Measurements from ENCODE around the gene BRD2. TPM values are rescaled to one million over a fixed set of nuclear protein-coding genes. Genes with fewer than 3 reads are reported as not detected.

The BRD2 gene
- total RNA-seq, 2 donors from 2014 or later = 125 to 129 TPM

DNA sequence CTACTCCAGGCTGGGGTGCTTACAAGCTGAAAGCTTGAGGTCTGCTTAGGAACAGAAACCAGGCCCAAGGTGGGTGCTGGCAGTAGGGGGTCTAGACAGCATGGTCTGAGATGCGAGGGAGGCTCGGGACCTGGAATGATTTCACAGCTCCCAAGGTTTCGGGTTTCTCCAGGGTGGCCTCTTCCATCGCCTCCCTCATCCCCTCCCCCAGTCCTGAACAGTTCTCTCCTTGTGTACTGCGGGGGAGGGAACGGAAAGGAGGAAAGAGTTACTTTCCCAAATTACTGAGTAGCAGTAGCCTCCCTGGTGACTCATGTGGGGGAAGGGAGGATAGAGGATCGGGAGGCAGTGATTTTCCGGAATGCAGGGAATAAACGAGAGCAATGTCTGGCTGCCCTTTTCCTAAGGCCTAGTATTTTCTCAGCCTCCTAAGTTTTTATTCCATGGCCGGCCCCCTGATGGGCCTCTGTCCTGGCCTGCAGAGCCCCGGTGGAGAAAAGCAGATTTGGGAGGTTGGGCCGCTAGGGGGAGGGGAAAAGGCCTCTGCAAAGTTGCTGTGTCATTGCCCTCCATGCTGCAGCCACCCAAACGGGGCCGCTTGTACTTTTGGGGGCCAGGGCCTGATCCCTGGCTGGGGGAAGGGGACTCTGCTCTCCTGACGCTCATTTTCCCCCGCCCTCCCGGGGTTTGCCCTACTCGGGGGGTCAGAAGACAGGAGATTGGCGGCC lies 1.5 kb downstream of the BRD2 start:
- intact Hi-C loops (cut with DNase I) = no loop called here
- DNase-seq (ENCODE audit: low spot score) = peak; percentile 89

DNA sequence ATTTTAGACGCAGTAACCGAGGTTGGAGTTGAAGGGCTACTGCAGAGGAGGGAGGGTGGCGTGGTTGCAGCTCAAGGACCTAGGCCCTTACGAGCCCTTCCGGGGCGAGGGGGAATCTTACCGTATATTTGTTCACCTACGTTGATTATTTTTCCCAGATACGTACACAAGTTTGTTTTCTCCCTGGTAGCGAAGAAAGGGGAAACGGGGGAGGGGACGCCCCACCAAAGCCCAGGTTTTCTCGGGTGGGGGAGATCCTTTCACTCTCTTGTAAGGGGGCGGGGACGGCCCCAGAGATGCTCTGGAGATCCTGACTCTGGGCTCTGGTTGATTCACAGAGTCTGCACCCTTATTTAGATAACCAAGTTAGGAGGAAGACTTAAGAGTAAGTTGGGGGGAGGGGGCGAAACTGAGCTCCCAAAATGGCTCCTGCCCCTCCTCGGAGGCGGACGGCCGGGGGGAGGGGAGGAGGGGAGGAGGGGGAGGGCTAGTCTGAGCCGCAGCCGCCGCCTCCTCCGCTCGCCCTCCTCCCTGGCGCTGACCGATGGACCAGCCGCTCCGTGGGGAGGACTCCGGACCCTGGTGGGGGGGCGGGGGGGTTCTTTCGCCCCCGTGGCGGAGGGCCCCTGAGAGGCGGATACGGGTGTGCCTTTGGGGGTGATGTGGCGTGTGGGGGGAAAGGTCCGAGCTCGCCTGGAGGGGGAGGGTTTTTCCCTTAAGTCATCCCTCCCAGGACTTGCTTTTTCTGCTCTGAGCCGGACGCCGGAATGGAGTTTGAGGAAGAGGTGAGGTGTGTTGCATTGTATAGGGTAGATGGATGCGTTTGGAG lies 2.2 kb downstream of the BRD2 start:
- DNase-seq (ENCODE audit: low spot score) = peak; percentile 97
- intact Hi-C loops (cut with DNase I) = no loop called here

DNA sequence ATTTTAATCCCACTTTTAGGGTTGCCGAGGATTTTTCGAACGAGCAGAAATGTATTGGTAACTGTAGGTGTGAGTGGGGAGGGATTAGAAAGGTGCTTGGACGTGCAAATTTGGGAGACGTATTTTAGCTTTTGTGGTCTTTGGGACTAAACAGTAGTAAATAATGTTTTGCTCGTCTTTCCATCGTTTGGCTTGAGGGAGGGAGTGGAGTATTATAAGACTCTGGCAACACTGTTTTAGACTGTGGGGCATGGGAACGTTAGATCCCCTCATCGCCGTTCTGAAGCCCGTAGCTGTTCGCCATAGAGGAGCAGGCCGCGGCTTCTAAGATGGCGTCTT lies 2.8 kb downstream of the BRD2 start:
- intact Hi-C loops (cut with DNase I) = no loop called here

DNA sequence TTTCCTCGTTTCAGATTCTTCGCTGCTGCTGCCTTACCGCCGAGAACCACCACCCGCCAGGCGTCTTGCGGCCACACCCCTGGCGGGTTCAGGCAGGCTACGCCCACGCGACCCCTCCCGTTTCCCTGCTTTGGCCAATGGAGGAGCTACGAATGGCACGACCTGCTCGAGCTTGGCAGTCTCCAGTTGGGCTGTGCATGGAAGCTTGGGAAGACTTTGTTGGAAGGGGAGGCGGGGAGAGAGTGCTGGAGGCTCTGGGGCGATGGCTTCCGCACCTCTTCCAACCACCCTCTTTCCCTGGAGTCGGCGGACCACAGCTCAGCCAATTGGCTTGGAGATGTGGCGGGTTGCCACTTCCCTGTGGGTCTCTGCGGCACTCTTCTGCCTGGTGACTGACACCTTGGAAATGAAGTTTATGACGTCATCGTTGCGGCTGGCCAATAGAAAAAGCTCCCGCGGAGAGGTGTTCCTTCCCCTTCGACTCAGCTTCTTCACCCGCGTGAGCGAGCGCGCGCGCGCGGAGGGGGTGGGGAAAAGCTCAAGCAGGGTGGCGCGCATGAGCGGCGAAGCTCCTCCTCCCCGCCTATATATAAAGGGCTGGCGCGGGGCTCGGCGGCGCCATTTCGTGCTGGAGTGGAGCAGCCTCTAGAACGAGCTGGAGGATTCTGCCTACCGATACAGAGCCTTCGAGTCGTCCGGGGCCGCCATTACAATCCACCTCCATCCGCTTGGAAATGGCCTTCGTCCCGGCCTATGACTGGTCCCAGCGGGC lies 3.4 kb downstream of the BRD2 start:
- intact Hi-C loops (cut with DNase I) = no loop called here
- DNase-seq (ENCODE audit: low spot score) = peak; percentile 100

More for the DNA sequence above, 2.8 kb downstream of the BRD2 start:
- no peak for DNase-seq (ENCODE audit: low spot score)

DNA sequence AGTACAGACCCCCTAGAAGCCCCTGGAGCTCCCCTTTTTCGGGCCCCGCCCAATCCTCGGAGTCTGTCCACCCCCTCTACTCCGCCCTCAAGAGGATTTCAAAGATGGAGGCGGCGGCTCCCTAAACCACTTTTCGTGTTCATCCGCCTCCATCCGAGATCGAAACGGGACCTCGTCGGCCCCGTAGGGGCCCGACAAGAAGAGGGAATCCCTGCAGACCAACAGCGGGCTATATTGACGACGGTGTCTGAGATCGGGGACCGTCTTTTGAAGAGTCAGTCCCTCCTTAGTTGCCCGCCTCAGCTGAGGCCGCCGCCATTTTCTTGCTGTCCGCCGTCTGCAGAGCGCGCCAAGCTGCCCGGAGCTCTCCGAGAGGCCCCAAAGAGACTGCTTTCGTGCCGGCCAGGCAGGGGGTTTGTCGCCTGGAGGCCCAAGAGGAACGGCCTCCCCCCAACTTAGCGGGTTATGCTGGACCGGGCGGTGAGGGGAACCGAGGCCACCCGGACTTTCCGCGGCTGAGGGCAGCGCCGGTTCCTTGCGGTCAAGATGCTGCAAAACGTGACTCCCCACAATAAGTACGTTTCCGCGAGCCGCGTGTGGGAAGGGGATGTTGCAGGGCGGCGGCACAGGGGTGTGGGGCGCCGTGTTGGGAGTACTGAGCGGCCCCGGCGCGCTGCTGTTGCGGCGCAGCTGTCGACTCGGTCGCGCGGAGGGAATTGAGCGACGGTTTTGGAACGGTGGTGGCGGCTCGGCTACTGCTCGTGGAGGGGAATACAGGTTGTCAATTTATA lies 4.2 kb downstream of the BRD2 start:
- DNase-seq (ENCODE audit: low spot score) = peak; percentile 88
- intact Hi-C loops (cut with DNase I) = no loop called here

DNA sequence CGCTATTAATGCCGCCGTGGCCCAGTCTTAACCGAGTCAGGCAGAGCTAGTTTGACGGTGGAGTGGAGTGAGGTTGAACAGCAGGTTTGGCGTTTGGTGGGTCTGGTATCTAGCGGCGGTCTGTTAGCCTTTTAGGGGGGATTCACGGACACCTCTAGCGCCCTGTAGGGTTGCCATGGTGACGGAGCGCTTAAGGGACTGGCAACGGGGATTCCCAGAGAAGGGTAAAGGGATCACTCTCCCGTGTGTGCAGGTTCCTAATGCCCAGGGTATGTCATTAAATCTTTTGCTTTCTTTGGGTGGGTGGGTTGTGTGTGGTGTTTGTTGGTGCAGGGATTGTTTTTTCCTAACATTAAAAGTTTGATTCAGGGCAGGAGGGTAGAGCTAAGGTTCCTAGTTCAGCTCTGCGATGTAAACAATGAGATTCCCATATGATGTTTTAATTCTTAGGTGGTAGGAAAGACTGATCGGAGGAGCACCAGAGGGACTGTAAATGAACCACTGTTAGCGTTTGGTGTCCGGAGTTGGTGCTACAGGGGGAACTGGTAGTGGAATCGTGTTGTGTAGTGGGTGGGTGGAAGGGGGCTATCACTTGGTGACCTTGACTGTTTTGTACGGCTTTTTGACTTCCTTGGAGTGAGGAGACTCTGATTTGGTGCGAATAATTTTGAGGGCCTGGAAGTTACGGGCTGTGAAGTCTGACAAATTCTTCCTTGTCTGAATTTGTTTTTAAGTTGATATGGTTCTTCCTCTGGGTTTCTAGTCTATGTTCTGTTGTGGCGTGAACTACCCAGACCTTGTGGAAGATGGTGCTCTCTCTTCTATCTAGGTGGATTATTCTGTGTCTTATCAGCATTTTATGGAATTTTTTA lies 5.0 kb downstream of the BRD2 start:
- no peak for DNase-seq (ENCODE audit: low spot score)
- intact Hi-C loops (cut with DNase I) = no loop called here

DNA sequence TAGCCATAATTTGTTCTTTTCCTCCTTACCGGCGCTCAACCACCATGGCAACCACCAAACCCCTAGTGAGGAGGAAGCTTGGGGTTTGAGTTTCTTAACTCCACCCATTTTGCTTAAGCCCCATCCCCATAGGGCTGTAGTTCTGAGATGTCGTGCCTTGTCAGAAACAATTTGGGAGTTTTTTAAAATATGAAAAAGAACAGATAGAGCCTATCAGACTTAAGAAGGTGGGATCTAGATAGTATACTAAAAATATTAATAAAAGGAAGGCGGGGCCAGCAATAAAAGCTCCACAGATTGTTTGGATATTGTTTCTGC lies 5.6 kb downstream of the BRD2 start:
- intact Hi-C loops (cut with DNase I) = no loop called here

DNA sequence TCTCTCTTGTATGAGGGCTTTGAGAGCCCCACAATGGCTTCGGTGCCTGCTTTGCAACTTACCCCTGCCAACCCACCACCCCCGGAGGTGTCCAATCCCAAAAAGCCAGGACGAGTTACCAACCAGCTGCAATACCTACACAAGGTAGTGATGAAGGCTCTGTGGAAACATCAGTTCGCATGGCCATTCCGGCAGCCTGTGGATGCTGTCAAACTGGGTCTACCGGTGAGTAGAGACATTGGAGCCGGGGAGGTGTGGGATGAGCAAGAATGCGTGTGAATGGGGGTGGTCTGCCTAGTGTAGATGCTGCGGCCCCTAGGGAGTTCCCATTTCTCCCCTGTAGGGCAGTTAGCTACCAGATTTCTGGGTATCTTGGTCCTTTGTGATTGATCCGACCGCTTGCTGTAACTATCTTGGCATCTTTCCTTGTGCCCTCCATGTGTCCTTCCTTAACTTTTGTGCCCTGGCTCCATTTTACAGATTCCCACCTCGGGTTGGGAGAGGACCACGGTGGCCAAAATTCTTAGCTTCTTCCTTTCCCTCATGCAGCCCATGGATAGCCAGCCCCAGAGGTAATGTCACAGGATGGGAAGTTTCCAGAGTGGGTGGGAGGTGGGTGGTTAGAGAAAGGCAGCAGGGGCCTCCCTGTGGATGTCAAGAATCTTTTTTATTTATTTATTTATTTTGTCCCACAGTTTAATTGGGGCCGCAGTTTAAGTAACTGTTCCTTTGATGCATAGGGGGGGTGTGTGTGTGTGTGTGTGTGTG lies 6.3 kb downstream of the BRD2 start:
- DNase-seq (ENCODE audit: low spot score) = no peak
- intact Hi-C loops (cut with DNase I) = no loop called here

More for the DNA sequence above, 5.6 kb downstream of the BRD2 start:
- DNase-seq (ENCODE audit: low spot score) = no peak

DNA sequence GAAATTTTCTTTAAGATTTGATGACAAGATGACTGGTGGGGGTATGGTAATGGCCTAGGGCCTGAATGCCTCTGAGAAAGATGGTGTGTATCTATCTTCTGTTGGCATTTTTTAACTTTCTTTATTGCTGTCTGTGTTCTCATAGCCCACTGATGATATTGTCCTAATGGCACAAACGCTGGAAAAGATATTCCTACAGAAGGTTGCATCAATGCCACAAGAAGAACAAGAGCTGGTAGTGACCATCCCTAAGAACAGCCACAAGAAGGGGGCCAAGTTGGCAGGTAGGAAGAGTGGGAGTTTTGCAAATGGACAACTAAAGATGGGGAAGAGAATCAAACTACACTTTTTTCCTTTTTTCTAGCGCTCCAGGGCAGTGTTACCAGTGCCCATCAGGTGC lies 7.5 kb downstream of the BRD2 start:
- DNase-seq (ENCODE audit: low spot score) = no peak
- intact Hi-C loops (cut with DNase I) = no loop called here

DNA sequence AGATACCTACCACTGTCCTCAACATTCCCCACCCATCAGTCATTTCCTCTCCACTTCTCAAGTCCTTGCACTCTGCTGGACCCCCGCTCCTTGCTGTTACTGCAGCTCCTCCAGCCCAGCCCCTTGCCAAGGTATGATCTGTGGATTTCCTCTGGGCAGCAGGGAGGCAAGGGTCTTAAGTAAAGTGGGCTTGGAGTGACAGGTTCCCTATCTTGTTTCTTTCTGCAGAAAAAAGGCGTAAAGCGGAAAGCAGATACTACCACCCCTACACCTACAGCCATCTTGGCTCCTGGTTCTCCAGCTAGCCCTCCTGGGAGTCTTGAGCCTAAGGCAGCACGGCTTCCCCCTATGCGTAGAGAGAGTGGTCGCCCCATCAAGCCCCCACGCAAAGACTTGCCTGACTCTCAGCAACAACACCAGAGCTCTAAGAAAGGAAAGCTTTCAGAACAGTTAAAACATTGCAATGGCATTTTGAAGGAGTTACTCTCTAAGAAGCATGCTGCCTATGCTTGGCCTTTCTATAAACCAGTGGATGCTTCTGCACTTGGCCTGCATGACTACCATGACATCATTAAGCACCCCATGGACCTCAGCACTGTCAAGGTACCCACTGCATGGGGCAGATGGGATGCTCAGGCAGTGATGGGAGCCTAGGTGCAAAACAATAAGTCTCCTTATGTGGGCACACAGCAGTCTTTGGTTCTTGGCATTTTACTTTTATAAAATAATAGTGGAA lies 8.1 kb downstream of the BRD2 start:
- DNase-seq (ENCODE audit: low spot score) = no peak
- intact Hi-C loops (cut with DNase I) = no loop called here

DNA sequence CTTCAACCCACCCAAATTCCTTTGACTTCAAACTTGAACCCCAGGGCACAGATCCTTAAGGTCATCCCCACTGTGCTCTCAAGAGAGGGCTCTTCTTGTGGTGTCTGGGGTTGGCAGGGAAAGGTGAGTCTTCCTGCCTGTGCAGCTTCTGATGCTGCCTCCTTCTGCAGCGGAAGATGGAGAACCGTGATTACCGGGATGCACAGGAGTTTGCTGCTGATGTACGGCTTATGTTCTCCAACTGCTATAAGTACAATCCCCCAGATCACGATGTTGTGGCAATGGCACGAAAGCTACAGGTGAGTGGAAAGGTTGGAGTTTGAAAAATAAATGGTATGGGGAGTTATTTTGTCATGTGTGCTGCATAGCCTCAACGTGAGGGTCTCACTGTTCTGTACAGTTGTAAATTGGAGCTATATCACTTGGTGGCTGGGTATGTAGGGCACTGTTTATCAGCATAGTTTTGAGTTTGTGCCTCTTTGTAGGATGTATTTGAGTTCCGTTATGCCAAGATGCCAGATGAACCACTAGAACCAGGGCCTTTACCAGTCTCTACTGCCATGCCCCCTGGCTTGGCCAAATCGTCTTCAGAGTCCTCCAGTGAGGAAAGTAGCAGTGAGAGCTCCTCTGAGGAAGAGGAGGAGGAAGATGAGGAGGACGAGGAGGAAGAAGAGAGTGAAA lies 9.0 kb downstream of the BRD2 start:
- no peak for DNase-seq (ENCODE audit: low spot score)
- intact Hi-C loops (cut with DNase I) = no loop called here

DNA sequence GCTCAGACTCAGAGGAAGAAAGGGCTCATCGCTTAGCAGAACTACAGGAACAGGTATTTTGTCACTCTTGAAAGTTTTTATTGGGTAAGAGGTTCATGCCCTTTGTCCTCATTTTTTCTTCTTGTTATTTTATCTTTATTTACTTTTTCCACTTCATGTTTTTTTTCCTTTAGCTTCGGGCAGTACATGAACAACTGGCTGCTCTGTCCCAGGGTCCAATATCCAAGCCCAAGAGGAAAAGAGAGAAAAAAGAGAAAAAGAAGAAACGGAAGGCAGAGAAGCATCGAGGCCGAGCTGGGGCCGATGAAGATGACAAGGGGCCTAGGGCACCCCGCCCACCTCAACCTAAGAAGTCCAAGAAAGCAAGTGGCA lies 9.5 kb downstream of the BRD2 start:
- no peak for DNase-seq (ENCODE audit: low spot score)
- intact Hi-C loops (cut with DNase I) = no loop called here

DNA sequence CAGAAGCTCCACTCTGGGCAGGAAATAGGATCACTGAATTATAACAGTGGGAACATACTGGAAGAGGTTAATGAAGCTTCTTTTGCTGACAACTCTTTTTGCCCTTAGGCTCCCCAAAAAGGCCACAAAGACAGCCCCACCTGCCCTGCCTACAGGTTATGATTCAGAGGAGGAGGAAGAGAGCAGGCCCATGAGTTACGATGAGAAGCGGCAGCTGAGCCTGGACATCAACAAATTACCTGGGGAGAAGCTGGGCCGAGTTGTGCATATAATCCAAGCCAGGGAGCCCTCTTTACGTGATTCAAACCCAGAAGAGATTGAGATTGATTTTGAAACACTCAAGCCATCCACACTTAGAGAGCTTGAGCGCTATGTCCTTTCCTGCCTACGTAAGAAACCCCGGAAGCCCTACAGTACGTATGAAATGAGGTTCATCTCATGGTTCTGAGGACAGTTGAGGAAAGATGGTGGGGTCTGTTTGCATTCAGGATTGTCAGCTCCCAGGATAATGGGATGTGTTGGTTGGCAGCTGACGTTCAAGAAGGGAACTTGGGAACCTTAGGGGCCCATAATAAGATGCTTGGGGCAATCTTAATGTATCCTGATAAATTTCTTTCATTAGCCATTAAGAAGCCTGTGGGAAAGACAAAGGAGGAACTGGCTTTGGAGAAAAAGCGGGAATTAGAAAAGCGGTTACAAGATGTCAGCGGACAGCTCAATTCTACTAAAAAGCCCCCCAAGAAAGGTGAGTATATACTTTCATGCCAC lies 11.5 kb downstream of the BRD2 start:
- intact Hi-C loops (cut with DNase I) = loop anchor here (5.0 to 10.0 kb wide), 3 partner anchors 43 to 95 kb away; no protein-coding TSS in a partner anchor
- DNase-seq (ENCODE audit: low spot score) = no peak

DNA sequence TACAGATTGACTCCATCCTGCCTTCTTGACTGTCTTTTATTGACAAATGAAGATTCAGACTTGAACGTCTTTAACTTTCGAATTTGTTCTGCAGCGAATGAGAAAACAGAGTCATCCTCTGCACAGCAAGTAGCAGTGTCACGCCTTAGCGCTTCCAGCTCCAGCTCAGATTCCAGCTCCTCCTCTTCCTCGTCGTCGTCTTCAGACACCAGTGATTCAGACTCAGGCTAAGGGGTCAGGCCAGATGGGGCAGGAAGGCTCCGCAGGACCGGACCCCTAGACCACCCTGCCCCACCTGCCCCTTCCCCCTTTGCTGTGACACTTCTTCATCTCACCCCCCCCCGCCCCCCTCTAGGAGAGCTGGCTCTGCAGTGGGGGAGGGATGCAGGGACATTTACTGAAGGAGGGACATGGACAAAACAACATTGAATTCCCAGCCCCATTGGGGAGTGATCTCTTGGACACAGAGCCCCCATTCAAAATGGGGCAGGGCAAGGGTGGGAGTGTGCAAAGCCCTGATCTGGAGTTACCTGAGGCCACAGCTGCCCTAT lies 12.2 kb downstream of the BRD2 start:
- intact Hi-C loops (cut with DNase I) = loop anchor here (5.0 to 10.0 kb wide), 3 partner anchors 43 to 96 kb away; no protein-coding TSS in a partner anchor
- DNase-seq (ENCODE audit: low spot score) = no peak

DNA sequence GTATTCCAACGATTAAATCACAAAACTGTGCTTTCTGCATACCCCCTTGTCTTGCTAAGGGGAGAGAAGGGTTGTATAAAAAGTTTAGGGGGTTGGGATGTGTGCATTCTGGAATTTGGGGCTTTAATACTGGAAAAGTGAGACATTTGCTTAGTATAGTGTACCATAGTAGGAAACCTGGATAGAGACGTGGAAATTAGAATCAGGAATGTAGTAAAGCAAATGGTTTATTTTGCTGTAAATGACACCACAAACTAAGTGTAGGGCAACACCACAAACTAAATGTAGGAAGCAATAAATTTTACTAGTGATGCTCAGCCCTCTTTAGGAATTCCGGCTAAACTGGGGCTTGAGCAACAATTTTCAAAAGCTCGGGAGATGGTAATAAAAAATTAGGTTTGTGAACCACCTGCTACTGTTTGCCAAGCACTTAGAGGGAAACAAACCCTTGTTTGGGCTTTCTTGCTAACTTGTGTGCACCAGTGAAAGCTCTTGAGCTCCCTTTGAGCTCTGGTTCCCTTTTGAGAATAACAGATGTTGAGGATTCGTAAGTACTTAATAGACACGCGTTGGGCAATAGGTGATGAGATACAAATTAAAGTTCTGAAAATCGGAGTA lies 13.8 kb downstream of the BRD2 start:
- no peak for DNase-seq (ENCODE audit: low spot score)
- intact Hi-C loops (cut with DNase I) = loop anchor here (5.0 to 10.0 kb wide), 3 partner anchors 45 to 97 kb away; no protein-coding TSS in a partner anchor
